Astrocyte of the hippocampus (primary cell): ENCODE results near the gene MAP3K7.

Experiments
- DNase-seq: peaks from one replicate; pipeline ENCODE4 v3.0.0; 2011; ENCODE audit warnings: low read depth, low spot score

The MAP3K7 gene

DNA sequence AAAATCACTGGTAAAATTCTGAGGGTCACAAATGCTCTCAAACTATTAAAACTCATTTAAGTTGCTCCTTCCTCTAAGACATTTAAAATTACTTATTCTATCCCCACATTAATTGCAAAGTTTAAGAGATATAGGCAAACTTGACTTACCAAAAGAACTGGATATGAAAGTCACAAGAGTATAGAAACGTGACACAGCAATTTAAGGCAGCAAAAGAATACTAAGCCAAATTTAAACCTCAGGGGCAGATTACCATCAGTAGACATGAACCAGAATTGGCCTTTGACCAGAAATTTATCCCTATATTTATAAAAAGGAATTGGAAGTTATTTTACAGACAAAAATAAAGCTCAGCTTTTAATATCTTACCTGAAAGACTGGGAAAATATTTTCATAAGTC is 56.0 kb downstream of the MAP3K7 start:
- DNase-seq: no peak

DNA sequence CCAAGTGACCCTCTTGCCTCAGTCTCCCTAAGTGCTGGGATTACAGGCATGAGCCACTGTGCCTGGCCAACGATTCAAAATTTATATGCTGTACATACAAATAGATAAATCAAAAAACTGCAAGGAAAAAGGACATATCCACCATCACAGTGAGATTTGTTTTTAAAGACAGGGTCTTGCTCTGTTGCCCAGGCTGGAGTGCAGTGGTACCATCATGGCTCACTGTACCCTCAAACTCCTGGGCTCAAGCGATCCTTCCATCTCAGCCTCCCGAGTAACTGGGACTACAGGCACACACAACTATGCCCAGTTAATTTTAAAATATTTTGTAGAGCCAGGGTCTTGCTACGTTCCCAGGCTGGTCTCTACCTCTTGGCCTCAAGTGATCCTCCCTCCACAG is 61.5 kb downstream of the MAP3K7 start:
- DNase-seq: no peak

DNA sequence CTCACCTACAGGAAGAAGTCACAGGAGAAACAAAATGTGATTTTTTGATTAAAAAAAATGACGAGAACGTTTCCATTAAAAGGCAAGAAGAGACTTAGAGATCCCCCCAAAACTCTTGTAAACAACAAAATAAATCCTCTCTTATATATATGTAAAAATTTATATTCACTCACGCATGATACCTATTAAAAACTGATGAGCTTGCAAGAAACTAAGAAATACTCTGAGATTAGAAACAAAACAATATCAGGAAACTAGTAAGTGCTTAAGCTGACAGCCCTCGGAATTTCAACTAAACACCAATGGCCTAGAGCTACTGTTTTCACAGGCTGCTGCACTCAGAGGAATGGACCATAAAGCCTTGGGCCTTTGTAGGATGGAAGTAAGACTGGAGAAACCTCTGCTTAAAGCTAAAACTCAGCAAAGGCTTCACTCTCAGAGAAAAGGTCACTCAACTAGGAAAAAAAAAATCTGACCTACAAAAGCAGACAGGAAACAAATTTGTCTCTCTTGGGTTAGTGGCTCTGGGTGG is 63.0 kb downstream of the MAP3K7 start:
- DNase-seq: no peak

DNA sequence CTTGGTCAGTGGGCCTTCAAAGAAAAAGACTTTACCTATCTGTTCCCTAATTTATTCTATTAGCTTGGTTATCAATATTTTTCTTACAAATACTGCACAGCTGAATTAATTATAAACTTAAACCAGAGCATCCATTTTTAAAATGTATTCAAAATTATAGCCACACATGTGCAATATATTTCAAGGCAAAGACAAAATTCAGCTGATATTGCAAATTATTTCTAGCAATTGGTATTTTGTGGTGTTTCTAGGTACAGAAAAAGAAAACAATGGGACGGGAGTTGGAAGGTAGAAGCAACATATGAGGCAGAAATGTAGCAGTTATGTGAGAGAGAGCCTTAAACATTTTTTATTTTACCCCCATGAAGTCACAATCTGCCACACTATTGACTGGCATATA is 64.9 kb downstream of the MAP3K7 start:
- DNase-seq: no peak

DNA sequence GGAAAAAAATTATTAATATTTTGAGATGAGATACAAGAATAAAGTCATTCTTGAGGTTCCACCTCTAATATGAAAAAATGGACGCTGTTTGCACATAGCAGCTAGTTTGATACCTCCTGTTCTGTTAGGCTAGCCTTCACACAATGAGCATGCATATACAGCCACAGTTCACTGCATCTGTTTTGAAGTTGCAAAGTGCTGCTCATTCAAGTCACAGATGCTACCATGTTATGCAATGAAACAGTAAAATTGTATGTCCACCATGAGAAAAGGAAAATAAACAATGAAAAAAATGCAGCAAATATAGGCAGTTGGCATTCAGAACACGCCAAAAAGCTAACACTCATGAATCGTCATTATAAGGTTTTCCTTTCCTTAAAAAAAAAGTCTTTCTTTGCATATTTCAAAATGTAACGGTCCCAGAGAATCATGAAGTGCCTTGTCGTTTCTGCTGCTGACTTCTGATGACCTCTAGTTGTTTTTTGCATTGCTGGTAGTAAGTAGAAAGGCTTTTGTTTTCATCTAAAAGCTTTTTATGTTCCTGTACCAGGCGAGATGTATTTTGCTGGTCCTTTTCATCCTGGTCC is 70.7 kb downstream of the MAP3K7 start:
- no peak for DNase-seq

DNA sequence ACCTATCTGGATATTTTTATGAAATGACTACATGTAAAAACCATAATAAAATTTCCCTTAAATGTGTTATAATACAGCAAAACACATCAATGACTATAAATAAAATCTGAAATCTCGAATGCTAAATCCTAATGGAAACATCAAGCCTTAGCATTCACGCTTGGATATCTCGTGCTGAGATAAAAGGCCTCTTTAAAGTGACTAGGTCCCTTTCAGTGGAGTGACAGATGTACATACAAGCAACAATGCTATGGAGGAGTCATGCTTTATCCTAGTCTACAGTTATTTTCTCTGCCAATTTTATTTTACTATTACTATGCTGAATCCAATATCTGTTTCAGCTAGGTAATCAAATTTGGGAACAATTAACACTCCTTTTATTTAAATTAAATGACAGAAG is 72.4 kb downstream of the MAP3K7 start:
- DNase-seq: no peak

DNA sequence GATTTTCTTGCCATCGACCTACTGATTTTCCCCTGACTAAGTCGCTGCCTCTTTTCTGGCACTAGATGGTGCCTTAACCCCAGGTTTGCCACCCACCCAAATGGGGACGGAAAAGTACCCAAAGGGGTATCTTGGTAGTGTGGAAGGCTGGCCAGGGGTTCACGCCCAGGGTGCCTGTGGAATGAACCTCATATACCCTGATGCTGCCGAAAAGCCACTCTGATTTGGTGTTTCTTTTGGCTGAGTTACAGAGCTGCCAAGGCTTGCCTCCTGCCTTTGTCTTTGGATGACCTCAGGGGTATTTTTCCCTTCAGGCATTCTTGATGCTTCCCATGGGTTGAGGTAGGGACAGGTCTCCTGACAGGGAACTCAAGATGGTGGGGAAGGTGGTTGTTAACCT is 78.1 kb downstream of the MAP3K7 start:
- DNase-seq: no peak

DNA sequence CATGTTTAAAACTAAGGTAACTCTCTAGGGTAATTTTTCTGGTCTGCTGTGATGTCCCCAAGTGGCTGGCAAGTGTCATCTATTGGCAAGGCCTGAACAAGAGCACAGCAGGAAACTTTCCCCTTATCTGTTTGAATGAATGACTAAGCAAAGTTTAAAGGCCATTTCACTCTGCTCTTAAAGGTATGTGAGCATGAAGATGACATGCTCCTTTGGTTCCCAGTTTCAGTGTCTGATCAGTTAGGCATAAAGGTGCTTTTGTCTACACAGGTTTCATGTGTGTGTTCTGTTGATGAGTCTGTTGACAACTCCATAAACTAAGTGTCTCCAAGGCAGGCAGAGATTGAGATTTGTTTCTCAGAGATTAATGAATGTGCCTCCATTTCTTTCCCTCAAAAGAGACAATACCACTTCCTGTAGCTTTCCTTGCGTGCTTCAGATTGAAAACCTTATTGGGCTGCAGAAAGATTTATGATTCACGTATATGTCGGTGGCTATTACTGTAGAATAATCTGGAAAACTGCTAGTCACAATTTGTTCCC is 83.9 kb downstream of the MAP3K7 start:
- DNase-seq: no peak

DNA sequence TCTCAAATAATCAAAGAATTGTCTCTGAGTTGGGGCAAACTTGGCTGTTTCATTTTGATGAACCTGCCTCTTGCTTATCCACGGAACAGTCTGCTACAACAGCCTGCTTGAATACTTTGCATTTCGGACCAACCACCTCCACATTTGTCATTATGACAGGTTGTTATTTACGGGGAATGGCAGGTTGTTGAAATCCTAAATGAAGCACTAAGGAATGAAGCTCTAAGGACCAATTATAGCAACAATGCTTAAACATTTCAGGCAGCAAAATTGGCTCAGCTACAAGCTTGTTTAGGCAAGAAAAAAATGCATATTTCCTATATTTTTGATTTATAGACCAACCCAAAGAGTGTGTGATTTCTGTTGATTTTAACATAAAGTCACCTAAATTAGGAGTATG is 84.5 kb downstream of the MAP3K7 start:
- DNase-seq: no peak

DNA sequence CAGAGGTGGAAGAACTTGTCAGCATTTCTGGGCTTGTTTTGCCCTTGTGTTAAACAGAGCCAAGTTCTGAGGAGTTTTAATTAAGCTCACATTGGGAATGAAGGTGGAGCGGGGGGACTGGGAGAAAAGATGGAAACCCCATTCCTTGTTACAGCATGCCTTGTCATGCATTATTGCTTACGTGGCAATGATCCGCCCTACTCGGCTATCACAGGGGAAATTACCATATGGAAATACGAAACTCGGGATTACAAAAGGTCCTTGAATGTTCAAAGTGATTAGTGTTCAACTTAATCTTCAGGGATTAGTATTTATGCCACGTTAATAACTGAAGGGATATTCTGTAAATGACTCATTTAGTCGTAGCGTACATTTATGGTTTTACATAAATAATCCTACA is 86.4 kb downstream of the MAP3K7 start:
- DNase-seq: no peak

DNA sequence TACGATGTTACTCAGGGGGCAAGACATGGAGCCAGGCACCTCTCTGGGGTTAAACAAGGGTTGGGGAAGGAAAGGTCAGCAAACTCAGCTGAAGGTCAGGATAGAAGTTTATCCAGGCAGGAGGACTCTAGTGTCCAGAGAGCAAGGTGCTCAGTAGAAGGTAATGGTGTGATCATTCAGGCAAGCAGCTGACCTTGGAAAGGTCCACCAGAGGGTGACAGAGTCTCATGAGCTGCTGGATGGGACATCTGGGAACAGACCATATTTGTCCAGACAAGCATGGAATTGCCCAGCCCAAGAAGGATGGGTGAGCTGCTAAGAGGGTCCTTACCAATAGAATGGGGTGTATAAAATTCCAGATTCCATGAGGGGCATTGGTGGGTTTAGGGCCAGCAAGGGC is 89.5 kb downstream of the MAP3K7 start:
- DNase-seq: no peak

DNA sequence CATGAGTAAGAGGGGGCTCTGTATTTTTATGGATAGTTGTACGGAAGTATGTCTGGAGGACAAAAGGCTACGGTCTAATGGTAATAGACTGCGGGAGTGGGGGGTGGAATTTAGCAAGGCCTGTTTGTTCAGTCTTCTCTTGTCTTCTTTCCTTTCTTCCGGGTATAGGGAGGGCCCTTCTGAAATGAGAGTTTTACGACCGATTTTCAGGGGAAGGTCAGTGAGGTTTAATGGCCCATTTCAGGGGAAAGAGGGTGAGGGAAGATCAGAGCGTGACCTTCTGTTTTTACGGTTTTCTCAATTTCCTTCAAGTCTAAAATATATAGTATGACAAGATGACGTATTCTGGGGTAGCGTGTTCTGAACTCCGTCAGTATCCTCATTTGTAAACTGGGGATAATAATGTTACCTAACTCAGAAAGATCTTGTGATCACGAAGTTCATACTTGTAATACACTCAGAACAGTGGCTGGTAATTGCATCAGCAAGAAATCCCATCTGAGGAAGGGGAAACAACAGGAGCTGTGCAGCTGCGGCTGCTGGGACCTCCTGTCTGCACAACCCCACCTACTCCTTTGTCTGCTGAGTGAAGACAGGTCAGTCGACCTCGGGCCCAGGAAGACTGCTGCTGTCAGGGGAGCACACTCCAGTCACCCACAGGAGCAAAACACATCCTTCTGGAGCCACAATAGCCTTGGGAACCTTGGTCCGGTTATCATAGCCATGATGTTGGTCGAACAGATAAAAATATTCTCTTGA is 90.4 kb downstream of the MAP3K7 start:
- DNase-seq: no peak

DNA sequence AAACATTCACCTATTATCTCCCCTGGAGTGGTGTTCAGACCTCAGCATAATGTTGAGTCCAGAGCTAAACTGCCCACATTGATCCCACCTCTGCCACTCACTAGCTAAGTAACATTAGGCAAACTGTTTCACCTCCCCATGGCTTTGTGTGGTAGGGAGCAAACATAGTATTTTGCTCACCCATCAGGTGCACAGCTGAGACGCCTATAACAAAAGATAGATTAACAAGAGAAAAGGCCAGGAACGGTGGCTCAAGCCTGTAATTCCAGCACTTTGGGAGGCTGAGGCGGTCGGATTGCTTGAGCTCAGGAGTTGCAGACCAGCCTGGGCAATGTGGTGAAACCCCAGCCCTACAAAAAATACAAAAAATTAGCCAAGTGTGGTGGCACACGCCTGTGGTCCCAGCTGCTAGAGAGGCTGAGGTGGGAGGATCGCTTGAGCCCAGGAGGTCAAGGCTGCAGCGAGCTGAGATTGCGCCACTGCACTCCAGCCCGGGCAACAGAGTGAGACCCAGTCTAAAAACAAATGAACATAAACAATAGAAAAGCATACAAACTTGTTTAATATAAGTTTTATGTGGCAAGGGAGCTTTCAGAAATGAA is 91.6 kb downstream of the MAP3K7 start:
- DNase-seq: no peak

DNA sequence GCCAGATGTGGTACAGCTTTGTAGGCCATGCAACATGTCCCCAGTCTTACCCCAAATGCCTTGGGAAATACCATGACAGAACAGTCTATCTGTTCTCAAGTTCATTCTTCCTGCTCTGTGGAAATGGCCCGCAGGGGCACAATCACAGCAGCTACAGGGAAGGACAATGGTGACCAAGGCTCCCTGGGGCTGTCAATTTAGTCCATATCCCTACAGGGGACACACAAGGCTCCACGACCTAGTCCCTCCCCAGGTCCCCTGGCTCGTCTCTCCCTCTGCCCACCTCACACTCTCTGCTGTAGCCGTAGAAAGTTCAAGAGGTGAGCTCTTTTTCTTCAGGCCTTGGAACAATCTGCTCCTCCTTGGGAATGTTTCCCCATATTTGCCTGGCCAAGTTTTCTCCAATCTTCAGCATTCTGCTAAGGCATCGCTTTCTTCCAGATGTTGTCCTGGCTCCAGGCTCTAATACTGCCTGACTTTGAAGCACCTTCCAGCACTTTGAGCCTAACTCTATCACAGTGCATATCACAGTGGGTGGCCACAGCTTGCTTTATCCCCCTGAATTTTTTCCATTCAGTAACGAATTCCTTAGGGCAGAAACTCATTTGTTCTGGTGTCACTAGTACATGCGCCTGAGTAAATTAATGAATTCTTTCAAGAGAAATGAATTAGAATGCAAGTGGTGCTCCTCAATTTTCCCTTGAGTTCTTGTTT is 92.6 kb downstream of the MAP3K7 start:
- DNase-seq: peak; percentile 65

DNA sequence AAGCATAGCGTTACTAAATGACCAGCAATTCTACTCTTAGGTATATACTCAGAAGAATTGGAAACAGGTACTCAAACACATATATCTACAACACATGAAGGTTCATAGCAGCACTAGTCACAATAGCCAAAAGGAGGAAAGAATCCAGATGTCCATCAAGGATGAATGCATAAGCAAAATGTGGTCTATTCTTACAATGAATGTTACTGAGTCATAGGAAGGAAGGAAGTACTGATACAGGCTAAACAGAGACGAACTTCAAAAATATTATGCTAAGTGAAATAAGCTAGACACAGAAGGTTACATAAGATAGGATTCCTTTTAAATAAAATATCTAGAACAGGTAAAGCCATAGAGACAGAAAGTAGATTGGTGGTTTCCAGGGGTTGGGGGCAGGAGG is 93.5 kb downstream of the MAP3K7 start:
- DNase-seq: peak; percentile 49

DNA sequence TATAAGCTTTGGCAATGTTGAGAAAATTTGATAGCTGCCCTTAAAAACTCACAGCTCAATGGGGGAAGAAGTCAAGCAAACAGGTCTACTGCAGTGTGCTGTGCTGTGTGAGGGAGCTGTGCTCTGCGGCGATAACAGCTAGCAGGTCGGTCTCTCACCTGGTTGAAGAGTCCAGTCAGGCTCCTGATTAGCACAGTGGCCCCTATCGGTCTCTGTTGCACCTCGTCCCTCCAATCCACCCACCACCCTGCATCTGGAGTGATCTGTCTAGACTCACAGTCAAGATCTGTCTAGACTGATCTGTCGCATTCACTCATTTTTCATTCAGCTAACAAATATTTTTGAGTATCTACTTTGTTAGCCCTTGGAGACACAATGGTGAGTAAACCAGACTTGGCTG is 94.1 kb downstream of the MAP3K7 start:
- DNase-seq: no peak

DNA sequence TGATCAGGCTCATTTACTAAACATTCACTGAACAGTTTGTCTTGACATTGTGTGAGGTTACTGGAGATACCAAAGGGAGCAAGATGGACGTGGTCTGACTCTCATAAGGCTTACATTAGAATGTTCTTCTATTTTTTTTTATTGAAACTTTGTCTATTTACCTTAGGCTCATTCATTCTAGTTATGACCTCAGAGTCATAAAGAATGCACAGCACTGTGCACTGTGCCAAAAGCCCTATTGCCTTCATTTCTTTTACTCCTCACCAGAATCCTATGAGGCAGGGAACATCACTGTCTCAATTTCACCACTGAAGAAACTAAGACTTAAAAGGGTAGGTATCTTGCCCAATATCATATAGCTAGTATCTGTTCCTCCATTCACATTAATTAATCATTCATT is 94.5 kb downstream of the MAP3K7 start:
- no peak for DNase-seq

DNA sequence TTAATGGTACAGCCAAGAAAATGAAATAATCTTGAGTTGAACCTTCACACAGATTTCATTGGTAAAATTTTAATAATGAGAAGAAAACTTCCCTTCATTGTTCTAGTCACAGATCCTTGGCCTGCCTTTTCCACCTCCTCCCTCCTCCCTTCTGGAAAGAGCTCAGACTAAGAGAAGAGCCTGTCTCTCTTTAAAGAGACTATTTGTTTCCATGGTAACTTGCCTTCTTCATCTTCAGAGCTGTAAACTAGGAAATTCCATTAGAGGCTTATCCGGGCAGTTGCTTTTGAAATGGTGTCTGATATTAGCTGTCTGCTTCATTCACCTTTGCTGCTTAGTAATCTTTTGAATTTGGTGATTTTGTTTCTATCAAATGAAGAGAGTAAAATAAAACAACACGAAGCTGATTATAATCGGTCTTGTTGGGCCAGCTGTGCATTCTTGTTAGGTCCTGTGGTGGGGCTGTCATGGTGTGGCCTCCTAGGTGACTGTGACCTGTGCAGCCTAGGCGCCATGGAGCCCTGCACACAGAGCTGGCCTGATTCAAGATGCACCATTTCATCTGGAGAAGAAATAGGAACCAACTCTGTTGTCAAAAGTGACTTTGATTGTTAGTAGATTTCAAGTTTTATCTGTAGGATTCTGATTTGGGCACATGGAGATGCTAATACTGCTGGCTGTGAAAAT is 96.7 kb downstream of the MAP3K7 start:
- DNase-seq: no peak

DNA sequence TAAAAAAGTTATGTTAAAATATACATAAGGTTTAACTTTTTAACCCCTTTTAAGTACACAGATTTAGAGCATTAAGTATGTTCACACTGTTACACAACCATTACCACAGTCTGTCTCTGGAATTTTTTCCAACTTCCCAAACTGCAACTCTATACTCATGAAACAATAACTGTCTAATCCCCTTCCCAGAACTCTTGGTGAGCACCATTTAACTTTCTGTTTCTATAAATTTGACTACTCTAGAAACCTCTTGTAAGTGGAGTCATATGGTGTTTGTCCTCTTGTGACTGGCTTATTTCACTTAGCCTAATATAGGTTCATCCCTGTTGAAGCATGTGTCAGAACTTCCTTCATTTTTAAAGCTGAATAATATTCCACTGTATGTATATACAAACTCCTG is 98.1 kb downstream of the MAP3K7 start:
- no peak for DNase-seq

DNA sequence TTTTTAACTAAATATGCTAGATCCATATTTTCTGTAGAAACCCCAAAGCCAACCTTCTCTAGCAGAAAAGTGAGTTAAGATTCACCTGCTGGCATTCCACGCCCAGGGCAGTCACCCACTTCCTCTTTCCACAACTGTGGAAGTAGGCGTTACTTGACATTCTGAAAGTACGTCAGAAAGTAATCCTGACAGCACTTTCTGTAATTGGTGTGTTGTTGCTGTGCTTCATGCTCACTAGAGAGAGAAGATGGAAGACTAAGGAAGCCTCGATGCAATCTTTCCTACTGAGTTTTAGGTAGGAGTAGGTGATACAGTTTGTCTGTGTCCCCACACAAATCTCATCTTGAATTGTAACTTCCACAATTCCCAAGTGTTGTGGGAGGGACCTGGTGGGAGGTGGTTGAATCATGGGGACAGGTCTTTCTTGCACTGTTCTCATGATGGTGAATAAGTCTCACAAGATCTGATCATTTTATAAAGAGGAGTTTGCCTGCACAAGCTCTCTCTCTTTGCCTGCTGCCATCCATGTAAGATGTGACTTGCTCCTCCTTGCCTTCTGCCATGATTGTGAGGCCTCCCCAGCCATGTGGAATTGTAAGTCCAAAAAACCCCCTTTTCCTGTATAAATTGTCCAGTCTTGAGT is 101.1 kb downstream of the MAP3K7 start:
- no peak for DNase-seq

DNA sequence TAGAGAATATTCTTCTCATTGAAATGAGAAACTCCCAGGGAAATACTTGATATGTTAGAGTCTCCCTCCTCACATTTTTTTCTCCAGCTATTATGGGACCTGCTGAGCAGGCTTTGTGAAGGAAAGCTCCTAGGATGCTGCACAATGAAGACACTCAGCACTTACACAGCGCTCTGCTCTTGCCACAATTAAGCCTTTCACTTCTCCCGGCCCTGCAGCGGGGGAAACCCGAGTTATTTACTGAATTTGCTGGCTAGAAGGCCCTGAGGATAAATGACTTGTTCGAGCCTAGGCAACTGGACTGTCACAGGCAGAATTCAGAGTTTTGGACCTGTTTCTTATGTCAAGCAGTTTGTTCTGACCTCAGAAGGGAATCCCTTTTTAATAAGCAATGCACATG is 102.0 kb downstream of the MAP3K7 start:
- DNase-seq: no peak
